ENCODE results near the gene RABL6. TPM values are rescaled to one million over a fixed set of nuclear protein-coding genes. Genes with fewer than 3 reads are reported as not detected.
A peak's percentile ranks its signal among the peaks of the same experiment; 100 is the strongest.

The RABL6 gene
- total RNA-seq (ENCODE audit: low replicate concordance): 71.2 and 148 TPM in 2 replicates

- Histone ChIP-seq H3K9me3 (ENCODE audit: low read depth) (no peaks in the 10 kb centered on the region), H3F3A (ENCODE audit: low read depth) (no peaks in the 10 kb centered on the region), H3K4me2 (peak within 1 kb of the TSS; percentile 92), H3K36me3 (peaks cover 3% of the 10 kb centered on the region), H3K27ac (peak within 1 kb of the TSS; percentile 61), H4K20me1 (ENCODE audit: low read depth) (peaks cover 39% of the 10 kb centered on the region), H3K4me3 (peak within 1 kb of the TSS; percentile 100), H3K4me1 (peaks cover 25% of the 10 kb centered on the region), H2AFZ (replicated peaks) (peak within 1 kb of the TSS; percentile 94), H3K9ac (peak within 1 kb of the TSS; percentile 83), H3K79me2 (ENCODE audit: low read depth) (peaks cover 46% of the 10 kb centered on the region), H3K27me3 (no peaks in the 10 kb centered on the region)
- H3K4me3 Mint-ChIP-seq: peak within 1 kb of the TSS; percentile 91
- peaks cover 6% of the 10 kb centered on the region for H3K27me3 Mint-ChIP-seq (ENCODE audit: insufficient read depth, low read depth)
- TF ChIP-seq EZH2phosphoT487 (IDR thresholded peaks at IDR 0.05) (no peak), EZH2 (IDR thresholded peaks at IDR 0.05) (no peak)
- TF ChIP-seq, protein P1, sequence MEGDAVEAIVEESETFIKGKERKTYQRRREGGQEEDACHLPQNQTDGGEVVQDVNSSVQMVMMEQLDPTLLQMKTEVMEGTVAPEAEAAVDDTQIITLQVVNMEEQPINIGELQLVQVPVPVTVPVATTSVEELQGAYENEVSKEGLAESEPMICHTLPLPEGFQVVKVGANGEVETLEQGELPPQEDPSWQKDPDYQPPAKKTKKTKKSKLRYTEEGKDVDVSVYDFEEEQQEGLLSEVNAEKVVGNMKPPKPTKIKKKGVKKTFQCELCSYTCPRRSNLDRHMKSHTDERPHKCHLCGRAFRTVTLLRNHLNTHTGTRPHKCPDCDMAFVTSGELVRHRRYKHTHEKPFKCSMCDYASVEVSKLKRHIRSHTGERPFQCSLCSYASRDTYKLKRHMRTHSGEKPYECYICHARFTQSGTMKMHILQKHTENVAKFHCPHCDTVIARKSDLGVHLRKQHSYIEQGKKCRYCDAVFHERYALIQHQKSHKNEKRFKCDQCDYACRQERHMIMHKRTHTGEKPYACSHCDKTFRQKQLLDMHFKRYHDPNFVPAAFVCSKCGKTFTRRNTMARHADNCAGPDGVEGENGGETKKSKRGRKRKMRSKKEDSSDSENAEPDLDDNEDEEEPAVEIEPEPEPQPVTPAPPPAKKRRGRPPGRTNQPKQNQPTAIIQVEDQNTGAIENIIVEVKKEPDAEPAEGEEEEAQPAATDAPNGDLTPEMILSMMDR (IDR thresholded peaks at IDR 0.05): no peak
- peaks cover 32% of the 10 kb centered on the region for H3K4me1 Mint-ChIP-seq
- H3K36me3 Mint-ChIP-seq: peaks cover 16% of the 10 kb centered on the region
- peaks cover 2% of the 10 kb centered on the region for H3K9me3 Mint-ChIP-seq
- H3K27ac Mint-ChIP-seq: peak within 1 kb of the TSS; percentile 13
- DNase-seq (ENCODE audit: low spot score): peak; percentile 92
These were observed at the start of gene RABL6 for GRCh38 chr9:136807281-136808074. Gene RABL6 (plus strand): TSS chr9:136807948. CDS start chr9:136808197, 249 bp downstream.

GRCh38 chr9:136759001-136759400, 48.7 kb upstream of the RABL6 start:
- H3K4me1 Mint-ChIP-seq: peaks cover 19% of the 10 kb centered on the region
- H3K27ac Mint-ChIP-seq: no peak overlapping the region
- H3K79me2 ChIP-seq (ENCODE audit: low read depth): no peaks in the 10 kb centered on the region

DNA sequence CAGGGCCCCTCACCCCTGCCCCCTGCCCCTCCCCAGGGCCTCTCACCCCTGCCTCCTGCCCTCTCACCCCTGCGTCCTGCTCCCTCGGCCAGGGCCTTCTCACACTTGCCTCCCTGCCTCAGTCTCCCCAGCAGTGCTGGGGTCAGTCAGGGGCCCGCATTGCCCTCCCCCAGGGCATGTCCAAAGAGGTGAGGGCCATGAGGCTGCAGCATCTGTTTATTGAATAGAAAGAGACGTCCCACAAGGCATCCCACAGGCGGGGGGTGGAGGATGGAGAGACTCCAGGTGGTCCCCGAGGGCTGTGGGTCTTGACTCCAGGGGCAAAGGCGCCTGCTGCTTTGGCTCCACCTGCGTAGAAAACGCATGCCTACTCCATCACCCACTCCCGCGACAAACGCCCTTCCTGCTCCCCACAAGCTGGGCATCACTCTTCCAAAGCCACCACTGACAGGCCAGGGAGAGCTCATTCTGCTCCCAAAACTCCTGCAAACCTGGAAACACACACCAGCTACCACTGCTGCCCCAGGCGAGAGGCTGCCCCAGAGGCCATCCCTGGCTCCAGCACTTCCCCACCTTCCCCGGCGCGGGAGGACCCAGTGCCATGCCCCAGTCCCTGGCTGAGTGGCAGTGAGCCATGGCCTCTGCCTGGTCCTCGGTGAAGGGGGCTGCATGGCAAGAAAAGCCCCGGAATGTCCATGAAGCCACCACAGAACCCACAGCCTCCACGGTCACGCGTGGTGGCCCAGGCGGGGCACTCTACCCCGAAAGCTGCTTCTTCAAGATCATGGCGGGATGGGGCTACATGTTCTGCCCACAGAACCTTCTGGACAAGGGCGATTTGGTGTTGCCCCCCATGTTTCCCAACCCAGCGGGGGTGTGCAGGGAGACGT, 48.1 kb upstream of the RABL6 start:
- Mint-ChIP-seq H3K27ac (peak overlapping the region; percentile 99), H3K9me3 (peaks cover 7% of the 10 kb centered on the region), H3K36me3 (no peaks in the 10 kb centered on the region), H3K4me3 (peak overlapping the region; percentile 43), H3K27me3 (ENCODE audit: insufficient read depth, low read depth) (peaks cover 8% of the 10 kb centered on the region), H3K4me1 (peaks cover 19% of the 10 kb centered on the region)
- TF ChIP-seq, protein P1 (IDR thresholded peaks at IDR 0.05): no peak
- TF ChIP-seq EZH2 (IDR thresholded peaks at IDR 0.05) (no peak), EZH2phosphoT487 (IDR thresholded peaks at IDR 0.05) (no peak)
- no peak for DNase-seq (ENCODE audit: low spot score)
- no peaks in the 10 kb centered on the region for H3K9me3 ChIP-seq (ENCODE audit: low read depth)
- H3K27ac ChIP-seq: no peak overlapping the region
- peaks cover 17% of the 10 kb centered on the region for H3F3A ChIP-seq (ENCODE audit: low read depth)
- H3K4me2 ChIP-seq: no peak overlapping the region
- H3K9ac ChIP-seq: no peak overlapping the region
- H3K79me2 ChIP-seq (ENCODE audit: low read depth): no peaks in the 10 kb centered on the region
- no peaks in the 10 kb centered on the region for H4K20me1 ChIP-seq (ENCODE audit: low read depth)
- peaks cover 13% of the 10 kb centered on the region for H3K4me1 ChIP-seq
- no peak overlapping the region for H3K4me3 ChIP-seq
- H2AFZ ChIP-seq (replicated peaks): no peak overlapping the region
- no peaks in the 10 kb centered on the region for H3K36me3 ChIP-seq
- H3K27me3 ChIP-seq: no peaks in the 10 kb centered on the region

More at GRCh38 chr9:136759001-136759400, 48.7 kb upstream of the RABL6 start:
- no peak overlapping the region for H2AFZ ChIP-seq (replicated peaks)
- Mint-ChIP-seq H3K4me3 (no peak overlapping the region), H3K36me3 (no peaks in the 10 kb centered on the region), H3K9me3 (peaks cover 7% of the 10 kb centered on the region), H3K27me3 (ENCODE audit: insufficient read depth, low read depth) (peaks cover 8% of the 10 kb centered on the region)
- TF ChIP-seq, protein P1 (IDR thresholded peaks at IDR 0.05): no peak
- H3K4me2 ChIP-seq: no peak overlapping the region
- H3K9me3 ChIP-seq (ENCODE audit: low read depth): no peaks in the 10 kb centered on the region
- DNase-seq (ENCODE audit: low spot score): no peak
- H3K36me3 ChIP-seq: no peaks in the 10 kb centered on the region
- no peaks in the 10 kb centered on the region for H3K27me3 ChIP-seq
- H3K4me1 ChIP-seq: peaks cover 13% of the 10 kb centered on the region
- peaks cover 17% of the 10 kb centered on the region for H3F3A ChIP-seq (ENCODE audit: low read depth)
- H4K20me1 ChIP-seq (ENCODE audit: low read depth): no peaks in the 10 kb centered on the region
- no peak overlapping the region for H3K4me3 ChIP-seq
- H3K9ac ChIP-seq: no peak overlapping the region
- H3K27ac ChIP-seq: no peak overlapping the region

Data from neural progenitor cell (in vitro differentiated cells).